H1 (cell line): ENCODE measurements around the gene FECH.

ENCODE experiments used
- BRCA1 ChIP-seq: IDR thresholded peaks from 2 replicates; pipeline ENCODE4 v1.6.1; 2012; ENCODE audit warnings: low read depth, low read length, improper control_type of control experiment
- CTCF ChIP-seq, 3 experiments: IDR thresholded peaks; 1 replicate in 2 of 3; 2 replicates in 1 of 3; pipeline versions ENCODE4 v1.5.1 to v1.6.1; 2011; ENCODE audit warnings: low read length in 3 of 3, mild to moderate bottlenecking in 3 of 3, inconsistent platforms in 2 of 3, low read depth in 1 of 3, moderate library complexity in 1 of 3; ENCODE audit not compliant: insufficient read depth in 1 of 3; ENCODE audit errors: control extremely low read depth in 1 of 3
- EZH2 ChIP-seq: fragments of 200-600 bp; sonication (generic); IDR thresholded peaks from 2 replicates; pipeline ENCODE4 v1.7.1; 2012; ENCODE audit warnings: low read depth, mild to moderate bottlenecking, moderate library complexity, low read length, inconsistent platforms; ENCODE audit not compliant: severe bottlenecking
- GABPA ChIP-seq: IDR thresholded peaks from 2 replicates; pipeline ENCODE4 v1.6.1; 2011; ENCODE audit warnings: mild to moderate bottlenecking, low read length, moderate library complexity, borderline replicate concordance; ENCODE audit not compliant: insufficient read depth
- JUN ChIP-seq: IDR thresholded peaks from 2 replicates; pipeline ENCODE4 v1.6.1; 2011; ENCODE audit warnings: low read depth, mild to moderate bottlenecking, improper control_type of control experiment, low read length
- JUND ChIP-seq: IDR thresholded peaks from 2 replicates; pipeline ENCODE4 v1.6.1; 2011; ENCODE audit warnings: mild to moderate bottlenecking, improper control_type of control experiment, low read length
- SP1 ChIP-seq: IDR thresholded peaks from 2 replicates; pipeline ENCODE4 v1.6.1; 2011; ENCODE audit warnings: low read depth, low read length
- SUZ12 ChIP-seq: fragments of 200-600 bp; sonication (generic); IDR thresholded peaks from 2 replicates; pipeline ENCODE4 v1.6.1; 2012; ENCODE audit warnings: mild to moderate bottlenecking, inconsistent platforms, low read length, moderate library complexity, mixed read lengths
- YY1 ChIP-seq: IDR thresholded peaks from 2 replicates; pipeline ENCODE4 v1.6.1; 2011; ENCODE audit warnings: low read depth, mild to moderate bottlenecking, low read length
- TF ChIP-seq, protein P1 (sequence below): IDR thresholded peaks from 2 replicates; pipeline ENCODE4 v1.6.1; 2011; ENCODE audit warnings: low read depth, mild to moderate bottlenecking, low read length; ENCODE audit not compliant: insufficient read depth

DNA sequence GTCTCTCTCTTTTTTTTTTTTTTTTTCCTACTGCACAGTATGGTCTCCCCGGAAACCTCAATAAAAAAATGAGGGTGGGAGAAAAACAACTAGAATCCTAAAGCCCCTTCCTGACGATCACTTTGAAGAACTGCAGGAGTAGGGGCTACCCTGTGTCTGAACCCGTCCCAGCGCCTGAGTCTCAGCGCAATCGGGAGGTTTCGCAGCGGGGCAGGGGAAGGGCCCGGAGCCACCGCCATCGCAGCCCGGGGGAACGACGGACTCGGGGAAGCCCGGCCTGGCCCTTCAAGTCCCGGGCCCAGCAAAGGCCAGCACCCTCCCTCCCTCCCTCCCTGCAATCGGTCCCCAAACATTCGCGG is 34.7 kb upstream of the FECH start:
- TF ChIP-seq, protein P1, sequence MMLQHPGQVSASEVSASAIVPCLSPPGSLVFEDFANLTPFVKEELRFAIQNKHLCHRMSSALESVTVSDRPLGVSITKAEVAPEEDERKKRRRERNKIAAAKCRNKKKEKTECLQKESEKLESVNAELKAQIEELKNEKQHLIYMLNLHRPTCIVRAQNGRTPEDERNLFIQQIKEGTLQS: no peak
- TF ChIP-seq BRCA1 (no peak), SP1 (no peak), JUND (no peak), EZH2 (no peak), CTCF (IDR thresholded peaks at IDR 0.05; ENCODE audit: control extremely low read depth in 1 of 3, insufficient read depth in 1 of 3, low read depth in 1 of 3, low read length in 3 of 3) (no peak), GABPA (no peak), JUN (no peak), SUZ12 (no peak), YY1 (no peak)
